ENCODE data around the gene CETP. TPM values are rescaled to one million over a fixed set of nuclear protein-coding genes. Genes with fewer than 3 reads are reported as not detected.

CETP gene, protein sequence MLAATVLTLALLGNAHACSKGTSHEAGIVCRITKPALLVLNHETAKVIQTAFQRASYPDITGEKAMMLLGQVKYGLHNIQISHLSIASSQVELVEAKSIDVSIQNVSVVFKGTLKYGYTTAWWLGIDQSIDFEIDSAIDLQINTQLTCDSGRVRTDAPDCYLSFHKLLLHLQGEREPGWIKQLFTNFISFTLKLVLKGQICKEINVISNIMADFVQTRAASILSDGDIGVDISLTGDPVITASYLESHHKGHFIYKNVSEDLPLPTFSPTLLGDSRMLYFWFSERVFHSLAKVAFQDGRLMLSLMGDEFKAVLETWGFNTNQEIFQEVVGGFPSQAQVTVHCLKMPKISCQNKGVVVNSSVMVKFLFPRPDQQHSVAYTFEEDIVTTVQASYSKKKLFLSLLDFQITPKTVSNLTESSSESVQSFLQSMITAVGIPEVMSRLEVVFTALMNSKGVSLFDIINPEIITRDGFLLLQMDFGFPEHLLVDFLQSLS
- not detected in 2 replicates for total RNA-seq

DNA sequence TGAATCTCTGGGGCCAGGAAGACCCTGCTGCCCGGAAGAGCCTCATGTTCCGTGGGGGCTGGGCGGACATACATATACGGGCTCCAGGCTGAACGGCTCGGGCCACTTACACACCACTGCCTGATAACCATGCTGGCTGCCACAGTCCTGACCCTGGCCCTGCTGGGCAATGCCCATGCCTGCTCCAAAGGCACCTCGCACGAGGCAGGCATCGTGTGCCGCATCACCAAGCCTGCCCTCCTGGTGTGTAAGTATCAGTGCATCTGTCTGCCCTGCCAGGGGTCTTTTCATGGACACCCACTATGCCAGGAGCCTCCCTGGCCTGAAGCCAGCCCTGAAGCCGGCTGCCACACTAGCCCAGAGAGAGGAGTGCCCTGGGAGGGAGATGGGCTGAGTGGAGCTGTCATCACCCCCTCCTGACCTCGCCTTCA lies at the start of gene CETP:
TSS of gene CETP (plus strand) at position 100 of the 431 bp plus-strand sequence. CDS start at position 130, 30 bp downstream.

DNA sequence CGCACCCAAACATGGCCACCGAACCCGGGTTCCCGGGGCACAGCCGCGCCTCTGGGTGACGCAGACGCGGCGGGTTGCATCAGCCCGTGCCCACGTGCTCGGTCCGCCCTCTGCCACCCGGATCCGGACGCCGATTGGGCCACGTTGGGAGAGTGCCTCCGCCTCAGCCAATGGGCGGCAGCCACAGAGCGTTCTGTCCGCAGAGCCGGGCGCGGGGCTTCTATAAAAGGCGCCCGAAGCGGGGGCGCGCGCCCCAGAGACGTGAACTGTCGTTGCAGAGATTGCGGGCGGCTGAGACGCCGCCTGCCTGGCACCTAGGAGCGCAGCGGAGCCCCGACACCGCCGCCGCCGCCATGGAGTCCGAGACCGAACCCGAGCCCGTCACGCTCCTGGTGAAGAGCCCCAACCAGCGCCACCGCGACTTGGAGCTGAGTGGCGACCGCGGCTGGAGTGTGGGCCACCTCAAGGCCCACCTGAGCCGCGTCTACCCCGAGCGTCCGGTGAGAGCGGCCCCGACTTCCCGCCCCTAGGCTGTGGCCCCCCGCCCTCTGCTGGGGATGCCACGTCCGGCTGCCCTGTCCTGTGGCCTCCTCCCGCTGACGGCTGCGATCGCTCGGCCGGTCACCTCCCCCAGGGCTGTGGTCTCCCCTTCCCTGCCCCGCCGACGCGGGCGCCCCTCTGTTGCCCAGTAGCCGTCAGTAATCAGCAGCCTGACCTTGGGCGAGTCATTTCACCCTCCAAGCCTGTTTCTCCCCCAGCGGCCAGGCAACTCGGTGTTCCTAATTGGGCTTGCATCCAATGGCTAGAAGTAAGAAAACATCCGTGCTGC lies 29.6 kb upstream of the CETP start, which contains the start of gene HERPUD1:
TSS of gene HERPUD1 (plus strand) at position 251 of the 829 bp plus-strand sequence. CDS start at position 354, 103 bp downstream.

DNA sequence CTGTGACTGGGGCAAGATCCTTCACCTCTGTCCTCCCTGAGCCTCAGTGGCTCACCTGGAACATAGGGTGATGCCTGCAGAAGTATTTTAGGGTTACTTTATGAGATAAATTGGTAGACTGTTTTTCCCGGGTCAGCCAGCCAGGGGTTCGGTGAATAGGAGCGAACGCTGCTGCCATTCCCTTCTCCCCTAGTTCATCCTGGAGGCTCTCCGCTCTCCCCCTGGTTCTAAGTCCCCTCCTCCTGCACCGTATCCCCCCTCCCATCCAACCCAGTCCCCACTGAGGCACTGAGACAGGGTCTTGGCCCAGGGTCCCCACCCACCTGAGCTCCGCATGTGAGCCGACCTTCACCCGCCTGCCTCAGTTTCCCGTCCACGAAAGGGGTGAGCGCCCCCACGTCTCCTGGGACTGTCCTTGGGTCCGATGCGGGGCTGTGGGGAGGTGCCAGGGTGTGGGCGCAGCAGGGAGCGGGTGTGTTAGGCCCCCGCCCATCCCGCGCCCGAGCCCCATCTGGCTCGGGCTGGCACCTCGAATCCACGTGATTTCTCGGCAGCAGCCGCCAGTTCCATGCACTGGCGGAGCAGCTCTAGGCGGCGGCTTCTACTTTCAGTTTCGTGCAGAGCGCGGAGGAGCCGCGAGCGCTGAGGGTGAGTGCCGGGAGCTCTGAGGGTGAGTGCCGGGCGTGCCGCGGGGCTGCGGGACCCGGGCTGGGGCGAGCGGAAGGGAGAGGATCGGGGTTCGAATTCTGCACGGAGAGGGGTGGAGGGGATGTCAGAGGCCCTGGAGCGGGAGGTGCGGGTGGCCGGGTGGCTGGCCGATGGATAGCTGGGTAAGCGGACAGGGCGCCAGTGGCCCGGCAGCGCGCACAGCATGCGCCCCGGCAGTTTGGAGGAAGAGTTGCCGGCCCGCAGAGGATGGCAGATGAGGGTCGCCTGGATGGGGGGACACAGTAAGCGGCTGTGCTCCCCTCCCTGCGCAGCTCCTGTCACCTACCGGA lies 27.5 kb downstream of the CETP start, which contains the start of gene NLRC5:
TSS of gene NLRC5 (plus strand) at position 610 of the 998 bp plus-strand sequence. CDS start 31,156 bp downstream, outside the sequence.

Other genes with a start within 250 kb of the CETP start
- gene NUP93, start 231.8 kb upstream of the CETP start, total RNA-seq: 73.3 and 81.0 TPM in 2 replicates
- not detected in 2 replicates for gene SLC12A3, start 96.7 kb upstream of the CETP start, total RNA-seq
- gene HERPUD1, start 29.8 kb upstream of the CETP start, total RNA-seq: 97.0 and 103 TPM in 2 replicates
- 3.4 and 4.5 TPM in 2 replicates for gene NLRC5, start 27.6 kb downstream of the CETP start, total RNA-seq
- gene CPNE2, start 130.6 kb downstream of the CETP start, total RNA-seq: 13.2 and 17.0 TPM in 2 replicates
- 60.4 and 88.8 TPM in 2 replicates for gene PSME3IP1, start 224.1 kb downstream of the CETP start, total RNA-seq
- gene RSPRY1, start 224.4 kb downstream of the CETP start, total RNA-seq: 22.9 and 25.3 TPM in 2 replicates

Measured in bronchus fibroblast of lung (primary cell).